Activated CD4-positive, alpha-beta T cell treated with anti-CD3 and anti-CD28 coated beads, Interleukin-2, amount 50 U/mL, for 48 hours (primary cell): ENCODE results near the gene ZBTB45.

Source experiments
- DNase-seq, 2 experiments: peaks; one replicate each; pipeline ENCODE4 v3.0.0-alpha.2; 2020

Gene ZBTB45

DNA sequence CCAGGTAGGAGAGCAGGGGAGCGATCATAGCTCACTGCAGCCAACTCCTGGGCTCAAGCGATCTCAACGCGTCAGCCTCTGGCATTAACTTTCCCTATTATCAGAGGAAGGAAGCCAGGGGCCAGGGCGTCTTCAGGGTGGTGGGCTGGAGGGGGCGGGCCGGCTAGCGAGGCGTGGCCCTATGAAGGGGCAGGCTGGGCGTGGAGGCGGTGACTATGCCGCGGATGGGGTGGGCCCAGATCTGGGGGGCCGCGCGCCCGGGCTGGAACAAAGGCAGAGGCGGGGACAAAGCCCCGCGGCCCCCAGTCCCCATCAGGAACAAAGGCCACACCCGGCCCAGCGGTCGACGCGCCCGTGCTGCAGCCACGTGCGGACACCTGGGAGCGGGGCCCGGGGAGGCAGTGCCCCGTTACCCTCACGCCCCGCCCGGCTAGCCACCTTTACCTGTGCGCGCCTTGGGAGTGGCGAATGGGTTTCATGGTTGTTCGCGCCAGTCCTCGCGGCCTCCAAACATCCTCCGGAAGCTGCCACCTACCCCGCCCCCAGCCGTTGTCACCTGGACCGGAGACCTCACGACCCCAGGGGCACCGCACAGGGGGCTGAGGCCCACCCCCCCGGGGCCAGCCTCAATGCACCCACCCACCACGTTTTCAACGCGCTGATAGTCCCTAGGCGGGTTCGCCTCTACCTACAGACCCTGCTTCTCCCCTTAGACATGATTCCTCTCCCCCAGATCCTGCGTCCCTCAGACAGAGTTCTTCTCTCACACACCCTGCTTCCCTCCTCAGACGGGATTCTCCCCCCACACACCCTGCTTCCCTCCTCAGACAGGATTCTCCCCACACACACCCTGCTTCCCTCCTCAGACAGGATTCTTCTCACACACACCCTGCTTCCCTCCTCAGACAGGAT, 18.9 kb upstream of the ZBTB45 start:
- DNase-seq, result peak; percentile 55 to 60

DNA sequence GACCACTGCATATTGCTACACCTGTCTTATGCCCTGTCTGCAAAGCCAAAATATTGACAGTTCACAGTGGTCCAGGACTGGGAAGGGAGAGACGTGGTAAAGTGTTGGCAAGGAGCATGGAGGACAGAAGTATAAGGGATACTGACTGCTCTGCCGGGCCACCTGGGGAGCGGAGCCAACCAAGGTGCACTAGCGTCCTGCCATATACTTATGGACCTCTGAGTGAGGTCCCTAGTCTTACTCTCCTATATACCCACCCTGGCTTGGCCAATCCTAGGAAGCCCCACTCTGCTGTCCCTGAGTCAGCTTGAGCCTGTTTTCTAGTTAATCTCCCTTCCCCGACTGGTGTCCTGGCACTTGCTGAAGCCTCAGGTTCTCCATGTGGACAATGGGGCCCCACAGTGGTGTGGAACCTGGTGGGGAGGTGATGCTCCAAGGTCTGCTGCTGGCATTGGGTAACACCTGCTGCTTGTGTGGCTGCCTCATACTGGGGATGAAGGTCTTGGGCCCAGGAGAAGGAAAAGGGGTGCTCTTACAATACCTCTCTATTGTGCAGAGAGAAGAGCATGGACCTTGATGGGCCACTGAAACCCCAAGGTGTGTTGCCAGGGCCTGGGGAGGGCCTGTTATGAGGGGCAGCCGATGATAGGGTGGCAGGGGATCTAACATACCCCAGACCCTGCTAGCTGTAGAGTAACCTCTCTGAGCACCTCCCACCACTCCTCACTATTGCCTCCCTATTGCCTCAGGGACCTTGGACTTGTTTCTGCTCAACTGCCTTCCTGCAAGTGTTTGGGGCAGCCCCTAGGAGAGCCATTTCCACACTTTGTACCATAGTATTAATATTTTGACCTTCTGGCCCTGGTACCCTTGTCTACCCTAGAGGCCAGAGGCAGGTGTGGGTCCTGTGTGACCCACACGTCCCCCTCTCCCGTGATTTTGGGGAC, 17.5 kb upstream of the ZBTB45 start:
- DNase-seq, result no peak

DNA sequence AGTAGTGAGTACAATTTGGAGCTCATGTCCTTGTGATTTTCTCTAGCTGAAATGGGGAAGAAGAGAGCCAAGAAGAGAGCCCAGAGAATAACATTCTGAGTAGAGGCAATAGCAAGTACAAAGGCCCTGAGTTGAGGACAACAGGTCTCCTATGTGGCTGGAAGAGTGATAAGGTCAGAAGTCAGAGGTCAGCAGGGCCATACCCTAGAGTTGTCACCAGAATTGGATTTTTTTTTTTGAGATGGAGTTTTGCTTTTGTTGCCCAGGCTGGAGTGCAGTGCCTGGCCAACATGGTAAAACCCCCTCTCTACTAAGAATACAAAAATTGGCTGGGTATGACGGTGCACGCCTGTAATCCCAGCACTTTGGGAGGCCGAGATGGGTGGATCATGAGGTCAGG, 16.2 kb upstream of the ZBTB45 start:
- no peak for DNase-seq

DNA sequence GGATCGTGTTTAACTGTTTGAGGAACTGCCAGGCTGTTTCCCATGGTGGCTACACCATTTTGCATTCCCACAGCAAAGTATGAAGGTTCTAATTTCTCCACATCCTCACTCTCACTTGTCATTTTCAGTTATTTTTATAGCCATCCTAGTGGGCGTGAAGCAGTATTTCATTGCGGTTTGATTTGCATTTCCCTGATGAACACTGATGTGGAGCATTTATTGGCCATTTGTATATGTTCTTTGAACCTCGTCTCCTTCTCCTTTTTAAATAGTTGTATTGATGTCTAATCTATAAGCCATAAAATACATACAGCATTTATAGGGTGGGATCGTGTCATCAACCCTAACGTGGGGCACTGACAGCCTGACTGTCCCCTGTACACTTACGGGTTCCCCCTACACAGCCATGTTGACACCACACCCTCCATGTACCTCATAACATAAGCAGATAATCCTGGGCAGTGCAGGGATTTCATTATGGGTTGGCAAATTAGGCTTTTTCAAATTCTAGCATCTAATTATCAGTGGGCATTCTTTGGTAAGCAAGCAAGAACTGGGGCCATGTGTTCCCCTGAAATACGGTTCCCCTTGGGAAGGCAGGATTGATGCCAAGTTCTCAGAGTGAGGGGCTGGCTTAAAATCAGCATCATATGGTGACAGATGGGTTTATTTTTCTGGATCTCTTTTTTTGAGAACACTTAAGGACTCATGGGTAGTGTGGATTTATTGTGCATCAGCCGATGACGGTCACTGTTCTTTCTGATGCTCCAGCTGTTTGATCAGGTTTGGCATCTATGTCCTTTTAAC, 11.6 kb upstream of the ZBTB45 start:
- no peak for DNase-seq

DNA sequence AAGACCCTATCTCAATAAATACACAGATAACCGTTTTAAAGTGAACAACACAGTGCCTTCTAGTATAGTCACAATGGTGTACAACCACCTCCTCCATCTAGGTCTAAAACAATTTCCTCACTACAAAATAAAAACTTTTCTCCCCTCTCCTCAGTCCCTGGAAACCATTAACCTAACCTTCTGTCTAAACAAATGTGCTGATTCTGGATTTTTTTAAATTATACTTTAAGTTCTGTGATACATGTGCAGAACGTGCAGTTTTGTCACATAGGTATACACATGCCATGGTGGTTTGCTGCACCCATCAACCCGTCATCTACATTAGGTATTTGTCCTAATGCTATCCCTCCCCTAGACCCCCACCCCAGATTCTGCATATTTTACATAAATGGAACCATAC, 9.8 kb upstream of the ZBTB45 start:
- no peak for DNase-seq

DNA sequence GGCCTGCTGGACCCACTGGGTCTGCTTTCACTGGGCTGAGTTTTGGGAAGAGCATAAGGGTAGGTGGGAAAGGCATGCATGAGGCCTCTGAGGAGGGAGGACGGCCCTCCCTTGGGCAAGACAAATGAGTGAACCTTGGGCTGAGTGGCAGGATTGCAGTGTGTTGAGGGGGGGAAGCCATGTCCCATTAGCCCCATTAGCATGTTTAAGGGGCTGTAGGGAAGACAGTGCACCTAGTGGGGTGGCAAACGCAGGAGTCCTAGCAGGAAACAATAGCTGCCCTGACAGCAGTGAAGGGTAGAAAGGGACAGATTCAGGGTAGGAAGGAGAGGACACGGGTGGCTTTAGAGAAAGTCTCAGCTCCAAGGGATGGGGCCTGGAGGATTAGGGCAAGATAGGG, 3.1 kb upstream of the ZBTB45 start:
- no peak for DNase-seq

DNA sequence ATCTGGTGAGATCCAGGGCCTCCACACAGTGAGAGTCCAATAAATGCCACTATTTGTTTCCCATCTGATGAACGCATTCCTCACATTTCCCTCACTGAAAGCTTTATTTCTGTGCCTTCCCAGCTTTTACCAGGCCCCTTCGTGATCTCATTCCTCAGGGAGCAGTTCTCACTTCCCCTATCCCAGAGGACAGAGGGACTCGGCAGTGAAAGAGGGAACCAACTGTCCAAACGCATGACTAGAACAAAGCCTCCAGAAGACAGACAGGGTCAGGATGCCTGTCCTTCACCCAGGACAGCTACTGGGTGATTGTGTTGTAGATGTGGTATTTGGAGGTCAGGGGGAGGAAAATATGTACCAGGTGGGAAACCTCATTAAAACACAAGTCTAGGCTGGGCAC, 2.0 kb upstream of the ZBTB45 start:
- no peak for DNase-seq

DNA sequence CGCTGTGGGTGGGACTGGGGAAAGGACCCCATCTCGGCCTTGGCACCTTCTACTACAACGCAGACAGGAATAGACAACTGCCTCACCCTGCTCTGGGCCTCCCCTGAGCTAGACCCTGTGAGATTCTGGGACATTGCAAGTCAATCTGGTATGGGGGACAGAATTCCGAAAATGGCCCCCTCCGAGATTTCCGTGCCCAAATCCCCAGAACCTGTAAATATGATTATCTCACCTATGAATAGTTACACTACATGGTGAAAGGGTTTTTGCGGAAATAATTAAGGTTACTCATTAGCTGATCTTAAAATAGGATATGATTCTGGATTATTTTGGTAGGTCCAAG, 618 bp upstream of the ZBTB45 start:
- DNase-seq, result no peak

DNA sequence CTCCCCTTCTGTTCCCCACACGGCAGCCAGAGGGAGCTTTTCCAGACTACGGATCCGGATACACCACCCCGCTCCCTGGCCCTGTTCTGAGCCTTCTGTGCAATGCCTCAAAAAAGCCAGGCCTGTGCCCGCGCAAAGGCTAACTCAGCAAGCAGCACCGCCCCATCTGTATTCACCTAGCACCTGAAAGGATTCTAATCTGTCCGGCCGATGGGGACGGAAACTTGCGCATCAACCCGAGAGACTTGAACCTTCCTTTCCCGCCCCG, 589 bp downstream of the ZBTB45 start:
- peak; percentile 64 to 70 for DNase-seq

DNA sequence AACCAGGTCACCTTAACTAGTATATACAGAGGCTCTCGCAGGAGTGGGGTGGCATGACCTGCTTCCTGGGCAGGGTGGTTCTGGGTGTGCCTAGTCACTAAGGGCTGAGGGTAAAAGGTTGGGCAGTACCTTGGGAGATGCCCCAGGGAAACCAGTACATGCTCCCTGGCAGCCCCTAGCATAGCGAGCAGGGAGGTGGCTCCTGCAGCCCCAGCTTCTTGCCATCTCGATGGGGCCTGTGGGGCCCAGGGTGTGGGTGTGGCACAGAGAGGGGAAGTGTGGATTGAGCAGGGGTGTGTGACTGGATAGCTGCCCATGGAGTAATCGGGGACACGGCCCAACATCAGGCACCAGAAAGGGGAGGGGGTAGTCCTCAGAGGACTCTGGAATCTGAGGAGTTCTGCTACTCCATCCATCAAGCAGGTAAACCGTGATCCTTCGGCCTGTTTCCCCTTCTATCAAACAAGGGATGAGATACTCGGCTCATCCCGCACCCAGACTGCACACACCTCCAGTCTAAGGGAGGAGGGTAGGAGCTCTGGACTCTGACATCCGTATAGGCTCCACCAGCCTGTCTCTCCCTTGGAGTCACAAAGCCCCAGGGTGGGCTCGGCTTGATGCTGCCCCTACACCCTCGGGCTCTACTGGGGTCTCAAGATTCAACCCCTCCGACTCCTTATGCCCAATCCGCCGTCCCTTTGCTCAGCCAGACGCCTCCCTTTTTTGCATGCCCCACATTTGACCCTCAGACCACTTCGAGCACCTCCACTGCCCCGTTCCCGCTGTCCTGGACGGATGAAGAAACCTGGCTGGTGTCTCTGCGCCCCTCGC, 1.1 kb downstream of the ZBTB45 start:
- peak in 1 of 2 experiments; percentile 38 for DNase-seq

DNA sequence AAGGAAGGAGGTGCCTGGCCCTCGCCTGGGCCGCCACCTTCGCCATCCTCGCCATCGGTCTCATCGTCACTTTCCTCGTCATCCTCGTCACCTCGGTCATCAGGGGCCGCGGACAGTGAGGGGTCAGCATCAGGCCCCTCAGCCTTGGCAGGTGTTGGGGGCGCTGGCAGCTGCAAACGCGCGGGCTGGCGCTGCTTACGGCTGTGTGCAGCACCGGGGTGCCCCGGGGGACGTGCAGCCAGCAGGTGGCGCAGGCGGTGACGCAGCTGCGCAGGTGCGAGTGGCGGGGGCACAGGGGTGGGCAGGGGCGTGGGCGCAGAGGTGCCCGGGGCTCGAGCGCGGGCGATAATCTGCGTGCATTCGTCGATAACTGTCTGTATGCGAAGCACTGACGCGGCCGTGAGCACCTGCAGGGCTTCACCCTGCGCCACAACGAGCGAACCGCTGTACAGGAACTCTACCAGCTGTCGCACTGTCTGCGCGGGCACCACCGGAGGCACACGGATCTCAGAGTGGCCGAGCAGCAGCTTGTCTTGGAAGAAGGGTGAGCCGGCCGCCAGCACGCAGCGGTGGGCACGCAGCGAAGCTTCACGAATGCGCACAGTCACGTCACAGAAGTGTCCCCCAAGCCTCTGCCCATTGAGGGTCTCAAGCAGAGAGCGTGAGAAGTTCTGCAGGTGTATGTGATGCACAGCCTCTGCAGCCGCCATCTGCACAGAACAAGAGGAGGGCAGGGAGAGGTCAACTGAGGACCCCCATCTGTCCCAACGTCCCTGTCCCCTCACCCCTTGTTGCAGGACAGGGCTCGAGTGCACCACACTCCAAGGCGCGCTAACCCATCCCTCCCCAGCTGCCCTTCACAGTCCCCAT, 2.4 kb downstream of the ZBTB45 start:
- DNase-seq, result no peak

DNA sequence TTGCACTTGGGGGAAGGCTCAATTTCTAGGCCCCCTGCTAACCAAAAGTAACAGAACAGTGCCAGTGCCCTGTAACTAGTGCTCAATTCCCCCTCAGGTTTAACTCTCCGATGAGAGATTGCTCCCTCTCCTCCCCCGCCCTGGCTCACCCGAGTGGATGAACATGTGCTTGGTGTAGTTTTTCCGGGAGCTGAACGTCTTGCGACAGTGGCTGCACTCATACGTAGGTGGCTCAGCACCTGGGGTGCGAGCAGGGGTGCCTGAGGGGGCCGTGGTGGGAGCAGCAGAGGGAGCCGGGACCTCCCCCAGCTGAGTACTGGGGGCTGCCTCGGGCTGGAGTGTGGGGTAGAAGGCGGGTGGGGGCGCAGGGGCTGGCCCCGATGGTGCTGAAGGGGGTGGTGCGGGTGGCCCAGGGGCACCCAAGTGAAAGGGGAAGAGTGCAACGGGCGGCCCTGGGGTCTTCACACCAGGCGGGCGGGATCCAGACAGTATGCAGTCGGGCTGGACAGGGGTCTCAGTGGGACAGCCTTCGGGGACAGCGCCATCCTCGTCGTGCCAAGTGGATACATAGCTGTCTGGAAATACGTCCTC, 3.3 kb downstream of the ZBTB45 start:
- no peak for DNase-seq

DNA sequence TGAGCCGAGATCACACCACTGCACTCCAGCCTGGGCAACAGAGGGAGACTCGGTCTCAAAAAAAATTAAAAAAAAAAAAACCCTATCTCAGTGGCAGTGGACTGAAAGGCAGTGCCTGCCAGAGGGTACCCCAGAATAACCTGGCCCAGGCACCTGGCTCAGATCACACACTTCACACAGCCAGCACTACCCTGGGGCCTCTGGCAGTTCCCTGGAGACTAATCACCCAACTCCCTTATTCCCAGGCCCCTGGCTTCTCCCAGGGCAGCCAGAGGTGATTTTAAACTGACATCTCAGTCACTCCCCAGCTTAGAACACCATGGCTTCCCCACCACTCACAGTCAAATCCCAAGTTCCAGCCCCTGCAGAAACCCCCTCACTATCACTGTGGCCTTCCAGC, 4.4 kb downstream of the ZBTB45 start:
- no peak for DNase-seq

DNA sequence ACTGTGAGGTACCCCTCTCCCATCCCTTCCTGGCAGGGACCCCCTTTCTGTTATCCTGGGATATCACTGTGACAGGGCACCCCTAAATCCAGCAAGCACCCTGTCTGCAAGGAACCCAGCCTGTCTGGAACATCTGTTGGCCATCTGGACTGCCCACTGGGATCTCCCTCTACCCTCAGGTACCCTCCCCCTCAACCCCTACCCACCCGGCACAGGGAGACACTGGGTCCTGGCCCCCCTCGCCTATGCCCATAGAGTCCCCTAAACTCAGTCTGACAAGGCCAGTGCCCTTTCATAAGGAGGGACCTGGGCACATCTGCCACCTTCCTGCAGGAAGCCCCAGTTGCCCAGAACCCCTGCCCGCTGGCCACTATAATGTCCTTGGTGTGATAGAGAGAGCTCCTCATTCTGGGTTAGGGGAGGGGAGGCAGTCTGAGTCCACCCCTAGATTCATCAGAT, 5.0 kb downstream of the ZBTB45 start:
- DNase-seq, result no peak

DNA sequence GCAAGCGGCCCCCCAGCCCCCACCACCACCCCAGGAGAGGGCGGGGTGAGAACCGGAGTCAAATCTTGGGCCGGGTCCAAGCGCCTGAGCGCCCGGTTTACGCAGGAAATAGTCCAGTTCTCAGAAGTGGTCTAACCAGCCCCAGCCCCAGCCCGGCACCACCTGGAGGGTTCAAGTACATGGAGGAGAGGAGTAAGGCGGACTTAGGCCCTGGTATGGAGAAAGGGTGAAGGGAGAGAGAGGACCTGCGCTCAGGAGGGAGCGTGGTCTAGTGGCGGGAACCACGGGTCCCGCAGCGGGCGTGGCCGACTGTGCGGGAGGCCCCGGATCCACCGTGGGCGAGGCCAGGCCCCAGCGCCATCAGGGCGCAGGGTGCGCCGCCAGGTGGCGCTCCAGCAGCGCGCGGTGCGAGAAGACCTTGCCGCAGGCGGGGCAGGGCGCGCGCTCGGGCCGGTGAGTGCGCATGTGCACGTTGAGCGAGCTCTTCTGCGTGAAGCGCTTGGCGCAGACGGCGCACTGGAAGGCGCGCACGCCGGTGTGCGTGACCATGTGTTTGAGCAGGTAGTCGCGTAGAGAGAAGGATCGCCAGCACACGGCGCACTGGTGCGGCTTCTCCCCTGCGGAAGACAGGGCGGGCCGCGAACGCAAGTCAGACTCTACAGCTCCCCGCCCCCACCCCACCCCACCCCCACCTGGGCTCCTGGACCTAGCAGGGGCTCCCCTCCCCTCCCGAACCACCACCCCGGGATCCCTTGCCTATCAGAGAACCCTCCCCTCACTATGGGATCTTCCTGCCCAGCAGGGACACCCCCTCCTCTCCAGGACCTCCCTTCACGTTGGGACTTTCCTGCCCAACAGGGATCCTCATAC, 5.7 kb downstream of the ZBTB45 start:
- DNase-seq, result peak; percentile 96 to 97

DNA sequence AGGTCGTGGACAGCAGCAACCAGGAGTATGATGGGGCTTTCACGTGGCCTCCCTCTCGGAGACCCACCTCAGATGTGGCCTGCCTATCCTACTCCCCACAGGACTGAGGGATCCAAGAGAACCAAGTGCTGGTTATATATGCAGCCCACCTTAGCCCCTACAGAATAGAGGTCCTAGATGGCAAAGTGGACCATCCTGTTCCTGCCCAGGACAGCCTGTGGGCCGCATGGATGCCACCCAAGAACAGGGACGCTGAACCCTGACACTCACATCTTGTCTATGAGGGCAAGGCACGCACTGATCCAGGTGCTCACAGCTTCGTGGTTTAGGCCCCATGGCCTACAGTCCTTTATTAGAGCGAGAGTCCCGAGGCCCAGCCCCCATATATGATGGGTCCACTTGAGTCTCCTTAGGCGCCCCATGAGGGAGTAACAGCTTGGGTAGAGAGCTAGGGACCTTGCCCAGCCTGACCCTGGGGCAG, 6.4 kb downstream of the ZBTB45 start:
- peak in 1 of 2 experiments; percentile 23 for DNase-seq

DNA sequence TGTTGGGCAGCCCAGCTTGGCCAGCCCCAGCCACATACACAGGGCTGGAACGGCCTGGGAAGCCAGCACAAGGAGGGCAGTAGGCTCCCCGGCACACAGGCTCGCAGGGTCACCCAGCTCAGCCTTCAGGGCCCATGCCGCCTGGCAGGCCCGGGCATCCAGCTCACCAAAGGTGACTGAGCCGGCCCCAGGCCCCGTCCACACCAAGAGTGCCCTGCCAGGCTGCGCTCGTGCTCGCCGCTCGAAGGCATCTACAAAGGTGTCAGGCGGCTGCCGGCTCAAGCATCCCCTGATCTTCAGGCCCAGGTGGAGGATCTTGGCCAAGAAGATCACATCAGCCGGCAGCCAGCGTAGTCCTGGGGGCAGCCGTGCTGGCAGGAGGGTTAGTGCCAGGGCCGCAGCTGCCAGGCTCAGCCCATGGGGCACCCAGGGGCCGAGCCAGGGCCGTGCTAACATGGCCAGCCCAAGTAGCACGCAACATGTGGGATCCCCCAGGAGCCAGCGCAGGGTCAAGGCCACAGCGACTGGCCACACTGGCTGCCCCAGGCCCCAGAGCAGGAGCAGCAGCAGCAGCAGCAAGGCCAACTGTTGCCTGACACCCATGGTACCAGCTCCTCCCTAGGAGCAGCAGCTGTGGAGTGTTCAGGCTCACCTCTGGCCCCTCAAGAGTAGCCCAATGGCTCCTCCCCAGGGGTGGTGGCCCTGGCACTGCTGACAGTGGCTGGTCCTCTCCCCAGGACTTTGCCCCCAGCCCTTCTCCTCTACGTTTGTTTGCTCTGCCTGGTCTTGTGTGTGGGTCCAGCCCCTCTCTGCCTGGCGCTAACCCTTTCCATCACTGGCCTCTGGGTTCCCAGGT, 8.0 kb downstream of the ZBTB45 start, which contains the start of gene SLC27A5:
Gene SLC27A5, minus strand, starts transcription at position 640 of the 856 bp plus-strand sequence. Its CDS starts 37 bp downstream, at position 603.
- no peak for DNase-seq

DNA sequence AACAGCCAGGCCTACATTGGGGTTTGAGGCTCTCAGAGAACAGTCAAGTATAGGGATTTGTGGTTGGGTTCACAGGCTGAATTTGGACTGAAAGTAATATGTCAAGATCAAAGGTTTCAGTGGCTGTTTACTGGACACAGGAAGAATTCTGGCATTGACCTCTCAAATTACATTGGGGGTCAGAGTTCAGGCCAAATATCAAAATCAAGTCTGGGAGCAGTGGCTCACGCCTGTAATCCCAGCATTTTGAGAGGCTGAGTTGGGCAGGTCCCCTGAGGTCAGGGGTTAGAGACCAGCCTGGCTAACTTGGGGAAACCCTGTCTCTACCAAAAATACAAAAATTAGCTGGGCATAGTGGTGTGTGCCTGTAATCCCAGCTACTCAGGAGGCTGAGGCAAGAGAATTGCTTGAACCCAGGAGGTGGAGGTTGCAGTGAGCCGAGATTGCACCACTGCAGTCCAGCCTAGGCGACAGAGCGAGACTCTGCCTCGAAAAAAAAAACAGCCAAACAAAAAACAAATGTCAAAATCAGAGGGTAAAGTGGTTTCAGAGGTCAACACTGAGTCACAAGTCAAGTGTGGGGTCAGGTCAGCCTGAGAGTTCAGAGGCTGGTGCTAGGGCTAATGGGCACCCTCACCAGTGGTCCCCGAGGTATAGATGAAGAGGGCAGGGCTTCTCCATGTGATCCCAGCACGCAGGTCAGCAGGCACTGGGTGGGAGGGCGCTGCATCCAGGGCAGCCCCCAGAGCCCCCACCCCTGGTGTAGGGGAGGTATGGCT, 9.3 kb downstream of the ZBTB45 start:
- no peak for DNase-seq
